NCI-H446 (cell line): ENCODE measurements around the gene ADAMTSL1.

Source experiments
- DNase-seq, 2 experiments: peaks; one replicate each; lab custom pipeline; 2025; lab: John Stamatoyannopoulos, UW

The ADAMTSL1 gene

DNA sequence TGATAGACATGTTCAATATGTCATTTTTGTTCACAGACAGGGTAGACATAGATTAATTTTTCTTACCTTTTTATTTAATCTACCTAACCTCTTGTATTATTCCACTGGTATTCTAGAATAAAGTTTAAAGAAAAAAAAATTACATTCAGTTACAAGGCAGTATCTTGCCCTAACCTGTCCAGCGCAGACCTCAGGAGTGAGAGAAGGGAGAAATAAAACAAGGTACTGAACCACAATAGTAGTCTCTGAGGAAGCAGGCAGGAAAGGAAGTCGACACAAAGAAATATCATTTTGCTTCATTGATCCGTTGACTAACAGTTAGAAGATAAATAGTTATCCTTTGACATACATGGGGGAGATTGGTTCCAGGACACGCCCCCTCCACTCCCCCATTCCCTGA lies 12.5 kb upstream of the ADAMTSL1 start:
- no peak for DNase-seq

GRCh38 chr9:18463991-18464390 lies 10.0 kb upstream of the ADAMTSL1 start:
- DNase-seq = no peak

DNA sequence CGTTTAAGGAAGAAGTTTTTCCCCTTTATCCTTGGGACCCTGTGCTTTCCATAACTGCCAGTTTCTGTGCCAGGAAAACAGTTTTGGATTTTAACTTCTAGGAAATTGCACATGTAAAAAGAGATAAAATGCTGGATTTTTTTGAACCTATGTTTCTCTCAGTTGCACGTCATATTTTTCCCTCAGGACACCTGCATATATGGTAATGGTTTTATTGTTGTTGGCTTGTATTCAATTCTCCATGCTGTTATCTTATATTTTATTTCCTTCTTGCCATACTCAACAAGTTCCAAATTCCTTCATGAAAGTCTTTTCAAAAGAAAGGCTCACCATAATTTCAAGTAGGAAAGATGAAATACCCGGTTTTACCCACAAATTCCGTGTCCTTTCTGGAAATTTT lies 7.9 kb upstream of the ADAMTSL1 start:
- DNase-seq = no peak

DNA sequence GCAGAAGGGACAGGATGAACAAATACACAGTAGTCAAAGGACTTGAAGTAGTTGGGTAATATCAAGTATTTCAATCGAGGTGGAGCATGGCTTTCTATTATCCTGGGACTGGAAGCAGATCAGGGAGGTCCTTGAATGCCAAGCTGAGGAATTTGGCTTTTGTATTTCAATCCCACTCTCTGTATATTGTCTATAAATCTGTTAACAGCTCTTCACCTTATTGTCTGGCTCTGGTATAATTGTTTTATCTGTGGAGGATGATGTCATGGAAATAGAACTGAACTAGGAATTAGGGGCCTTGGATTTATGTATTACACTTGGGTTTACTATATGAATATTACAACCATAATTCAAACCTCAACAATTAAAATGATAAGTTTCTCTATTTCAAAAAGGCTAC lies 6.3 kb upstream of the ADAMTSL1 start:
- DNase-seq = no peak

- no peak for DNase-seq
Observed at GRCh38 chr9:18472435-18472834, 1.5 kb upstream of the ADAMTSL1 start.

DNA sequence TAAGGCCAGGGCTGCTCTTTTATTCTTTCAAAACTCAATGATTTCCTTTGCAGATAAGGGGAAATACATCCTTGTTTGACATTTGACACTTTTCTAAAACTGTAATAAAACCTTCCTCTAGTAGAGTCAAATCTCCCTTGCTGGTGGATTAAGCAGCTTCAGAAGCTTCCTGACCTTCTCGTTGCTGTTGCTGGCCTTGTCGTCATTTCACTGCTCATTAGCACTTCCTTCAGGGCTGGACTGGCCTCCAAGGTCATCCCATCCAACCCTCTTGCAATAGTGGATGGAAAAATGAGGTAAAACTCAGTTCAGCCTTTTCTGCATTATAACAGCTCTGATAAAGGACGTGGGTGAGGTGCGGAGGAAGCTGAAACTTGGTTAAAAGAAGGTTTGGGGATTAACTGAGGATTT lies 1.1 kb upstream of the ADAMTSL1 start:
- no peak for DNase-seq

DNA sequence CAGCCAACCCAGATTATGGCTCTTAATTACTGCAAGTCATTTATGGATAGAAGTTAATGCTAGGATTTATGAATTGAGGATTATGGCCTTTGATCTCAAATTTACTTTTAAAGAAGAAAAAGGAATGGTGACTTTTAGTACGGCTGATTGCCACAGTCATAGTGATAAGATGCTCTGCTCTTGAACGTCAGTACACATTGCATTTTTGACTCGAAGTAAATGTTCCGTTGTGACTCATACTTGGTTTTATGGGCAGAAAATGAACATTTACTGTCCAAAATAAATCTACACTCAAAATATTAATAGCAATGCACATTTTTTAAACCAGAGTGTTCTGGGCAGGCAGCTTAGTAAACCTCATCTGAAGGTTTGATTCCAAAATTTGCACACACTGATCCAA lies 830 bp downstream of the ADAMTSL1 start:
- DNase-seq = no peak

DNA sequence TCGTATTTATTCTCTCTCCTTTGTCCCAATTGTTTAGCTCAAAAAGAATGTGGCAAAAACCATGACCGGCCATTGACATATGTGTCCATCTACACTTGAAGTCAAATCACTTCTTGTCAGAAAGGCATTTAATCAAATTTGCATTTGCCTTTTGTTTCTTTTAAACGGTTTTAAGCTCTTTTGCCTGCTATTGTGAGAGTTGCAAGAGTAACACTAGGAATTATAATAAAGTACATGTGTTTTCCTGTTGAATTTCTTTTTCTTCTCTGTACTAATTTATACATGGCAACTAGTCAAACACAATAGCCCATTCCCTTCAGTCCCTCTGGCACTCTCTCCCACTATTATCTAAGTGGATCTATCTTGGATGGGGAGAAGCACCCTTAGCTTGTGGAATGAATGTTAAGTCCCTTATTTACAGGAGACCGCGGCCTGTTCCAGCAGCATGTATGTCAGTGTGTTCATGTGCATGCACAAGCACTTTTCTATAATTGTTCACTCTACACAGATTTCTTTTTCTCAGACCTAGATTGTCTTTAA lies 3.2 kb downstream of the ADAMTSL1 start:
- DNase-seq = no peak

- no peak for DNase-seq
Observed at GRCh38 chr9:18477719-18478118, 3.8 kb downstream of the ADAMTSL1 start.

GRCh38 chr9:18478501-18479361 lies 4.8 kb downstream of the ADAMTSL1 start:
- DNase-seq = no peak

- no peak for DNase-seq
Observed at GRCh38 chr9:18479405-18479804, 5.5 kb downstream of the ADAMTSL1 start.

GRCh38 chr9:18480662-18481093 lies 6.7 kb downstream of the ADAMTSL1 start:
- no peak for DNase-seq

DNA sequence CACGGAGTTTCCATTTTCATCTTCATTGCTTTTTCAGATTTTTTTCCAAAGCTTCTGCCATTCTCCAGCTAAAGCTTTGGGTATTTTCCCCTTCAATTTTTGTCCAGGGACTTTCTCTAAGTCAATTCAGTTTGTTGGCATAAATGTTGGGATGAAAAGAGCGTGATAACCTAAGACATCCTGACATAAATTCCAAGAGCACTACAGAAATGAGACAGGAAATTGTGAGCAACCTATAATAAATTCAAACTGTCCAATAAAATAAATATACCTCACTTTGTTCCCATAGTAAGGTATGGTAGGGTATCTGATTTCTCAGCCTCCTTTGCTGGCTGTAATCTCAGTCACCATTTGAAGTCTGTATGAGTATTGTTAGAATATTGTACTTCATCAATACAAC lies 8.4 kb downstream of the ADAMTSL1 start:
- no peak for DNase-seq

DNA sequence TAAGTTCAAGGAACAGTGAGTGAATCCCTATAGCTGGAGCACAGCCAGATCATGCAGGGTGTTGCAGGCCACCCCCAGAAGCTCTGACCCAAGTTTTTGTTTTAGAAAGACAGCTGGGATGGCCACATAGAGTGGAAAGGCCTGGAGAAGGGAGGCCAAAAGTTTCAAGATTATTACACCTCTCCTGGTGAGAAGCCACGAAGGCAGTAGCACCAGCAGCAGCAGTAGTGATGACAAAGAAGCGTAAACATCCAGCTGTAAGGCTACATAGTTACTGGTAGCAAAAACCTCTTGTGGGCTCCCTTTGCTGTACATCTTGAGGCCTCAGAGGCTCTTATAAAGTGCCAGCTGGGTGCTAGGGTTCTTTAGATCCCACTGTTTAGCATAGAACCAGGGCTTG lies 11.8 kb downstream of the ADAMTSL1 start:
- no peak for DNase-seq

GRCh38 chr9:18487611-18488010 lies 13.7 kb downstream of the ADAMTSL1 start:
- DNase-seq = no peak

- no peak for DNase-seq
Observed at GRCh38 chr9:18488886-18489285, 14.9 kb downstream of the ADAMTSL1 start.

DNA sequence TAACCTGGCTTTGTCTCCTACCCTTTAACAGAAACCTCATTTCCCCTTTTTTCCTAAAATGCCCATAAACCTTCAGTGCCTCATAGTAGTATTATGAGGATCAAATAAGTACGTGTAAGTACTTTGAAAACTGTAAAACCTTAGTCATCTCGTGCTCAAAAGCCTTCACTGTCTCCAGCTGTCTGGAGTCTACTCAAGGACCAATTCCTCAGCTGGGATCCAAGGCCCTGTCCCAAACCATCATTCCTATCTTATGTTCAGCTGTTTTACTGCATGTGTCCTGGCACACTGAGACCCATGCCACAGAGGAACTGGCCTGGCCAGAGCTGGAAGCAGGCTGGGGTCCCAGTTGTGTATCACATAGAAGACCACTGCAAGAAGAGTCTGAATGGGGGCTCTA lies 15.9 kb downstream of the ADAMTSL1 start:
- DNase-seq = no peak

DNA sequence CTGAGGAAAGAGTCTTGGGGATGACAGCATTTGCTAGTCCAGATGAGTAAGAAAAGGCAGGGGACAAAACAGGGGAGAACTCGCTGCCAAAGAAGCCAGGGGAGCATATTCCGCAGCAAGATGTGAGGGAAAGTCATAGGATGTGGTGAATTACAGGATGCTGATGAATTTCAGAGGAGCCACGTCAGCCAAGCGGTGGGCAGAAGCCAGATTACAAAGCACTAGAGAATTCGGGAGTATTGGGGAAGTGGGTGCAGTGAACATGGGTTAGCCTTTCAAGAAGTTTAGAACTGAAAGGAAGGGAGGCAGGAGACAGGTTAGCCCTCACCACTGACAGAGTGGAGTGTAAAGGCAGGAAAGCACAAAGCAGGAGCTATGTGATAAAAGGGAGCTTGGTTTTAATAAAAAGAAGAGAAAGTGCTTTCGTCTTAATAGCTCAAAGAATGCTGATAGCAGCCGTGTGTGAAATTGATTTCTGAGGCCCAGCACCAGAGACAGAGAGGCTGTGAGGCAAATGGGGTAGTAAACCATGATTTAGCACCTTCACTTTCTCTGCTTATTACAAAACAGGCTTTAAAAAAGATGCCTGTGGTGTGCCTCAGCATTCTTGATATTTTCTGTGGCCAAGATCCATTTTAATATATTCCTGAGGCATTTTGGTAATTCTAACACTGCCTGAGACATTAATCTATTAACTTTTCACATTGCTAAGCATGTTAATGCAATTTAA lies 16.9 kb downstream of the ADAMTSL1 start:
- DNase-seq = no peak

- no peak for DNase-seq
Observed at GRCh38 chr9:18492612-18493011, 18.7 kb downstream of the ADAMTSL1 start.

DNA sequence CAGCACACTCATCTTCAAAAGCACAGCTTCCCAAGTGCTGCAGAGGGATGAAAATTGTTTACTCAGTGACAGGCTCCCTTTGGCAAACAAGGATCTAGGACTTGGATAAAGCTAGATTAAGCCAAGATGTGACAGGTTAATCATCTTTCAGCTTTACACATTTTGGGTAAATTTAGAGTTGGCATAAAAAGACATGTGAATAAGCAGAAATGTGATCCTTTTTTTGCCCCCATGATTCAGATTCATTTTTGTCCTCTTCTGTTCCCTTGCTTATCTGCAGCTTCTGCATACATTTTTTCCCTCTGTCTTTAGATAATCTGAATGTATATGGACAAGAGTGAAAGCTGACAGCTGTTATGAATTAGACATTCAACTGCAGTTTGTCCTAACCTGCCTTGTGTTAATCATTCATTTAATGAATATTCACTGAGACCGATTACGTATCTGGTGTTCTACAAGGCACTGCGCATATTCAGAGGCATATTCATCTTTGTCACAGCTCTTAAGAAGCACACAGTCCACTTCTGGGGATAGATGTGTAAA lies 19.6 kb downstream of the ADAMTSL1 start:
- peak in 1 of 2 experiments; percentile 17 for DNase-seq

- DNase-seq = no peak
Observed at GRCh38 chr9:18495065-18495464, 21.1 kb downstream of the ADAMTSL1 start.

- DNase-seq = no peak
Observed at GRCh38 chr9:18496256-18497000, 22.5 kb downstream of the ADAMTSL1 start.
